Panc1 (cell line): Measurements from ENCODE around the gene NDUFS6. TPM values are rescaled to one million over a fixed set of nuclear protein-coding genes. Genes with fewer than 3 reads are reported as not detected.

Experiments
- ATAC-seq: fragments of 200-7000 bp; cut with Tn5 transposase; 2 replicates; pipeline ENCODE4 v1.9.1; 2020; ENCODE audit warnings: mild to moderate bottlenecking, moderate library complexity
- BruUV-seq: library from RNA; stranded (reverse); fragments of 400-500 nt; replicated peaks from 2 replicates; lab custom pipeline; 2021; lab: Mats Ljungman, UMichigan
- CTCF ChIA-PET: fragments of 300-600 bp; sonication (Branson Sonifier 250); formaldehyde crosslinking; loops from one replicate; lab custom pipeline; 2022; ENCODE audit warnings: antibody characterized with exemption; lab: Charles Lee
- POLR2A ChIA-PET: fragments of 300-600 bp; sonication (Branson Sonifier 250); formaldehyde crosslinking; loops from one replicate; lab custom pipeline; 2022; ENCODE audit warnings: antibody characterized with exemption; lab: Charles Lee
- DNase-seq: peaks from one replicate; pipeline ENCODE4 v3.0.0-alpha.2; 2010; ENCODE audit warnings: low read depth, low spot score
- H3K27ac ChIP-seq: 2 replicates; pipeline ENCODE4 v1.5.1; 2011; ENCODE audit warnings: mild to moderate bottlenecking, low read length, inconsistent platforms
- H3K27me3 ChIP-seq: fragments of 200-500 bp; sonication (Bioruptor generic); 2 replicates; pipeline ENCODE4 v1.6.0; 2014; ENCODE audit warnings: low read length, inconsistent platforms; ENCODE audit not compliant: control insufficient read depth, insufficient read depth
- H3K36me3 ChIP-seq: fragments of 200-500 bp; sonication (Bioruptor generic); 2 replicates; pipeline ENCODE4 v1.5.1; 2014; ENCODE audit warnings: inconsistent platforms, mild to moderate bottlenecking, low read length, moderate library complexity; ENCODE audit not compliant: control insufficient read depth, insufficient read depth
- H3K4me1 ChIP-seq: 2 replicates; pipeline ENCODE4 v1.5.1; 2011; ENCODE audit warnings: inconsistent platforms, mild to moderate bottlenecking, low read length, moderate library complexity; ENCODE audit not compliant: control insufficient read depth, insufficient read depth
- H3K4me3 ChIP-seq, 2 experiments: 2 replicates each; pipeline ENCODE4 v1.5.1; 2011 to 2012; ENCODE audit warnings: low read depth in 2 of 2, low read length in 2 of 2, mild to moderate bottlenecking in 2 of 2, inconsistent platforms in 1 of 2, moderate library complexity in 1 of 2
- H3K9me3 ChIP-seq: fragments of 200-500 bp; sonication (Bioruptor generic); 2 replicates; pipeline ENCODE4 v1.5.1; 2014; ENCODE audit warnings: low read depth, mild to moderate bottlenecking, inconsistent platforms, low read length, moderate library complexity; ENCODE audit not compliant: control insufficient read depth, insufficient read depth
- CTCF ChIP-seq: fragments of 450-650 bp; IDR thresholded peaks from 2 replicates; pipeline ENCODE4 v1.5.1; 2017; ENCODE audit warnings: mild to moderate bottlenecking
- POLR2AphosphoS5 ChIP-seq: IDR thresholded peaks from 2 replicates; pipeline ENCODE4 v1.6.1; 2012; ENCODE audit warnings: mild to moderate bottlenecking, low read depth, low read length, moderate library complexity
- SIN3A ChIP-seq: IDR thresholded peaks from 2 replicates; pipeline ENCODE4 v1.6.1; 2012; ENCODE audit warnings: low read depth, mild to moderate bottlenecking, low read length, moderate library complexity, borderline replicate concordance; ENCODE audit not compliant: insufficient read depth
- TCF7L2 ChIP-seq: IDR thresholded peaks from 2 replicates; pipeline ENCODE4 v1.6.1; 2011; ENCODE audit warnings: mild to moderate bottlenecking, low read depth, low read length, inconsistent platforms
- in situ Hi-C: cut with HindIII; loops from 2 replicates; pipeline ENCODE4 v1.10.0; 2016; ENCODE audit warnings: low sequenced_read_pairs, low pct_unique_long_range_greater_than_20kb
- intact Hi-C: fragments of 100-400 bp; cut with micrococcal nuclease; formaldehyde crosslinking; loops from one replicate; pipeline ENCODE4 v1.10.0; 2022; ENCODE audit not compliant: unreplicated experiment
- total RNA-seq: library from RNA; stranded (reverse); gene quantifications from one replicate; pipeline ENCODE4 v1.2.1, GENCODE V29; 2021; ENCODE audit not compliant: unreplicated experiment
- TF ChIP-seq, protein P1 (sequence below), 2 experiments: IDR thresholded peaks; 2 replicates each; pipeline ENCODE4 v1.6.1; 2011 to 2012; ENCODE audit warnings: low read depth in 2 of 2, control low read depth in 1 of 2, low read length in 1 of 2, mild to moderate bottlenecking in 1 of 2, moderate library complexity in 1 of 2; ENCODE audit not compliant: insufficient read depth in 1 of 2

Gene NDUFS6
- total RNA-seq, 1 experiment from 2014 or later = 70.6 TPM

DNA sequence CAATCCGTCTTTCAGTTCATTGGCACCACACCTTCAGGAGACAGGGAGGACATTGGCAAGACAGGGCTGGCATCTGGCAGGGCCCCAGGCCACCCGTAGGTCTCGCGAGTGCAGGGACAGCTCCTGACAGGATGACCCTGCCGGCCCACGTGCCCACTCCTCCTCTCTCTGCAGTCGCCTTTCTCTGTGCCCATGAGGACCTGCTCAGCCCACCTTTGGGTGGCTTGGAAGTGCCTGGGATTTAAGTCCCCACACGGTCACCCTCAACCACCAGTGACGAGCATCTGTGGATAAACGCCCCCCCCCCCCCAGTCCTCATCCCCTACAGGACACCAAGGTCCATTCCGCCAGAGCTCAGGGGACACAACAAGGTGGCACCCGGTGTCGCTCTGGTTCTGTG is 5.7 kb upstream of the NDUFS6 start:
- TF ChIP-seq POLR2AphosphoS5 = no peak
- no peak for TF ChIP-seq CTCF
- TF ChIP-seq, protein P1, sequence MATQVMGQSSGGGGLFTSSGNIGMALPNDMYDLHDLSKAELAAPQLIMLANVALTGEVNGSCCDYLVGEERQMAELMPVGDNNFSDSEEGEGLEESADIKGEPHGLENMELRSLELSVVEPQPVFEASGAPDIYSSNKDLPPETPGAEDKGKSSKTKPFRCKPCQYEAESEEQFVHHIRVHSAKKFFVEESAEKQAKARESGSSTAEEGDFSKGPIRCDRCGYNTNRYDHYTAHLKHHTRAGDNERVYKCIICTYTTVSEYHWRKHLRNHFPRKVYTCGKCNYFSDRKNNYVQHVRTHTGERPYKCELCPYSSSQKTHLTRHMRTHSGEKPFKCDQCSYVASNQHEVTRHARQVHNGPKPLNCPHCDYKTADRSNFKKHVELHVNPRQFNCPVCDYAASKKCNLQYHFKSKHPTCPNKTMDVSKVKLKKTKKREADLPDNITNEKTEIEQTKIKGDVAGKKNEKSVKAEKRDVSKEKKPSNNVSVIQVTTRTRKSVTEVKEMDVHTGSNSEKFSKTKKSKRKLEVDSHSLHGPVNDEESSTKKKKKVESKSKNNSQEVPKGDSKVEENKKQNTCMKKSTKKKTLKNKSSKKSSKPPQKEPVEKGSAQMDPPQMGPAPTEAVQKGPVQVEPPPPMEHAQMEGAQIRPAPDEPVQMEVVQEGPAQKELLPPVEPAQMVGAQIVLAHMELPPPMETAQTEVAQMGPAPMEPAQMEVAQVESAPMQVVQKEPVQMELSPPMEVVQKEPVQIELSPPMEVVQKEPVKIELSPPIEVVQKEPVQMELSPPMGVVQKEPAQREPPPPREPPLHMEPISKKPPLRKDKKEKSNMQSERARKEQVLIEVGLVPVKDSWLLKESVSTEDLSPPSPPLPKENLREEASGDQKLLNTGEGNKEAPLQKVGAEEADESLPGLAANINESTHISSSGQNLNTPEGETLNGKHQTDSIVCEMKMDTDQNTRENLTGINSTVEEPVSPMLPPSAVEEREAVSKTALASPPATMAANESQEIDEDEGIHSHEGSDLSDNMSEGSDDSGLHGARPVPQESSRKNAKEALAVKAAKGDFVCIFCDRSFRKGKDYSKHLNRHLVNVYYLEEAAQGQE (IDR thresholded peaks at IDR 0.05; ENCODE audit: insufficient read depth in 1 of 2, low read depth in 2 of 2, low read length in 1 of 2) = no peak
- TF ChIP-seq TCF7L2 = no peak
- TF ChIP-seq SIN3A = no peak
- ChIA-PET POLR2A (no interaction called here), CTCF (no interaction called here)

DNA sequence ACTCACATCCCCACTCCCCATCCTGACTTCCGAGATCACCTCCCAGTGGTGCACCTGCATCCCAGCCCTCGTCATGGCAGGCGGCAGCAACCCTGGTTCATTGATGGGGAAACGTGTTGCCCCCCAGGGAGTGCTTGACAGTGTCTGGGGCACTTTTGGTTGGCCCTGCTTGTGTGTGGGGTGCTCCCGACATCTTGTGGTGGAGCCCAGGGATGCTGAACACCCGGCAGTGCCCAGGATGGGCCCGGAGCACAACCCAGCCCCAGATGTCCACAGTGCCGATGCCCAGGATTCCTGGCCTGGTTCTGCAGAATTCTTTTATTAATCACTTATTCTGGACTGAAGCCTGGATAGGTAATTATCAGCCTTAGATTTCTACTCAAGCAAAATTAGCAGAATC is 5.3 kb upstream of the NDUFS6 start:
- ChIA-PET POLR2A (no interaction called here), CTCF (no interaction called here)
- no peak overlapping the region for H3K27ac ChIP-seq
- intact Hi-C loops (no loop called here), in situ Hi-C loops (no loop called here)
- no peaks in the 10 kb centered on the region for H3K9me3 ChIP-seq
- H3K36me3 ChIP-seq = peaks cover 13% of the 10 kb centered on the region; the same call in 1 of the 2 replicates
- BruUV-seq = no TSS peak
- H3K4me1 ChIP-seq = peaks cover 18% of the 10 kb centered on the region
- no peak overlapping the region for H3K4me3 ChIP-seq
- ATAC-seq = no peak
- no peaks in the 10 kb centered on the region for H3K27me3 ChIP-seq
- DNase-seq = no peak
- TF ChIP-seq CTCF (no peak), POLR2AphosphoS5 (no peak), SIN3A (no peak), TCF7L2 (no peak)
- TF ChIP-seq, protein P1 (IDR thresholded peaks at IDR 0.05; ENCODE audit: insufficient read depth in 1 of 2, low read depth in 2 of 2, low read length in 1 of 2) = no peak

More for the DNA sequence above, 5.7 kb upstream of the NDUFS6 start:
- Histone ChIP-seq H3K27ac (no peak overlapping the region), H3K27me3 (no peaks in the 10 kb centered on the region), H3K9me3 (no peaks in the 10 kb centered on the region), H3K4me1 (peaks cover 18% of the 10 kb centered on the region), H3K4me3 (no peak overlapping the region), H3K36me3 (peaks cover 13% of the 10 kb centered on the region; the same call in 1 of the 2 replicates)
- in situ Hi-C loops (no loop called here), intact Hi-C loops (no loop called here)
- ATAC-seq (no peak), DNase-seq (no peak)
- BruUV-seq = no TSS peak
